ENCODE measurements around the gene DENND1B.

The DENND1B gene

GRCh38 chr1:197632005-197632404, 143.3 kb downstream of the DENND1B start:
- H3K27ac ChIP-seq, result no peak overlapping the region
- TF ChIP-seq CTCF (conservative IDR thresholded peaks at IDR 0.05), result no peak
- no peak for TF ChIP-seq ZFX (IDR thresholded peaks at IDR 0.05)

GRCh38 chr1:197622371-197622770, 152.9 kb downstream of the DENND1B start:
- TF ChIP-seq CTCF (conservative IDR thresholded peaks at IDR 0.05) (no peak), ZFX (IDR thresholded peaks at IDR 0.05) (no peak)
- no peak overlapping the region for H3K27ac ChIP-seq

- H3K27ac ChIP-seq, result no peak overlapping the region
- TF ChIP-seq CTCF (conservative IDR thresholded peaks at IDR 0.05) (no peak), ZFX (IDR thresholded peaks at IDR 0.05) (no peak)
Measured at GRCh38 chr1:197621761-197622160, 153.5 kb downstream of the DENND1B start.

GRCh38 chr1:197620714-197621163, 154.5 kb downstream of the DENND1B start:
- H3K27ac ChIP-seq, result no peak overlapping the region
- no peak for TF ChIP-seq CTCF (conservative IDR thresholded peaks at IDR 0.05)
- TF ChIP-seq ZFX (IDR thresholded peaks at IDR 0.05), result no peak

GRCh38 chr1:197619008-197619640, 156.2 kb downstream of the DENND1B start:
- no peak overlapping the region for H3K27ac ChIP-seq
- TF ChIP-seq CTCF (conservative IDR thresholded peaks at IDR 0.05) (peak; percentile 81), ZFX (IDR thresholded peaks at IDR 0.05) (no peak)

GRCh38 chr1:197618061-197618460, 157.2 kb downstream of the DENND1B start:
- TF ChIP-seq ZFX (IDR thresholded peaks at IDR 0.05) (no peak), CTCF (conservative IDR thresholded peaks at IDR 0.05) (no peak)
- no peak overlapping the region for H3K27ac ChIP-seq

GRCh38 chr1:197615693-197616011, 159.6 kb downstream of the DENND1B start:
- H3K27ac ChIP-seq, result no peak overlapping the region
- TF ChIP-seq CTCF (conservative IDR thresholded peaks at IDR 0.05) (no peak), ZFX (IDR thresholded peaks at IDR 0.05) (no peak)

All from C4-2B (cell line).